Muscle layer of duodenum (tissue), 2 donors: Measurements from ENCODE around the gene TMPRSS4.

Experiments used
- H3K27ac ChIP-seq: one replicate; pipeline ENCODE4 v1.7.0; 2013; ENCODE audit warnings: mild to moderate bottlenecking, low read length
- H3K27me3 ChIP-seq: one replicate; pipeline ENCODE4 v1.7.0; 2013; ENCODE audit warnings: low read depth, mild to moderate bottlenecking, control low read depth, low read length
- H3K36me3 ChIP-seq, 2 donors: one replicate each; pipeline ENCODE4 v1.7.0; 2013; ENCODE audit warnings: low read length in 2 of 2, control low read depth in 1 of 2, mild to moderate bottlenecking in 1 of 2; ENCODE audit not compliant: insufficient read depth in 2 of 2, control insufficient read depth in 1 of 2
- H3K4me1 ChIP-seq, 2 donors: one replicate each; pipeline ENCODE4 v1.7.0; 2013; ENCODE audit warnings: low read length in 2 of 2, mild to moderate bottlenecking in 2 of 2, control low read depth in 1 of 2, moderate library complexity in 1 of 2; ENCODE audit not compliant: insufficient read depth in 2 of 2, control insufficient read depth in 1 of 2
- H3K4me3 ChIP-seq, 2 donors: one replicate each; pipeline ENCODE4 v1.7.0; 2013; ENCODE audit warnings: low read length in 2 of 2, low read depth in 1 of 2, mild to moderate bottlenecking in 1 of 2
- H3K9me3 ChIP-seq, 2 donors: one replicate each; pipeline ENCODE4 v1.7.0; 2013; ENCODE audit warnings: low read length in 2 of 2, control low read depth in 1 of 2, mild to moderate bottlenecking in 1 of 2; ENCODE audit not compliant: control insufficient read depth in 1 of 2
- donor health status: healthy.

TMPRSS4 gene

GRCh38 chr11:118067006-118067405, 9.9 kb upstream of the TMPRSS4 start:
- Histone ChIP-seq H3K27me3 (no peaks in the 10 kb centered on the region), H3K4me3 (no peak overlapping the region), H3K27ac (no peak overlapping the region)

DNA sequence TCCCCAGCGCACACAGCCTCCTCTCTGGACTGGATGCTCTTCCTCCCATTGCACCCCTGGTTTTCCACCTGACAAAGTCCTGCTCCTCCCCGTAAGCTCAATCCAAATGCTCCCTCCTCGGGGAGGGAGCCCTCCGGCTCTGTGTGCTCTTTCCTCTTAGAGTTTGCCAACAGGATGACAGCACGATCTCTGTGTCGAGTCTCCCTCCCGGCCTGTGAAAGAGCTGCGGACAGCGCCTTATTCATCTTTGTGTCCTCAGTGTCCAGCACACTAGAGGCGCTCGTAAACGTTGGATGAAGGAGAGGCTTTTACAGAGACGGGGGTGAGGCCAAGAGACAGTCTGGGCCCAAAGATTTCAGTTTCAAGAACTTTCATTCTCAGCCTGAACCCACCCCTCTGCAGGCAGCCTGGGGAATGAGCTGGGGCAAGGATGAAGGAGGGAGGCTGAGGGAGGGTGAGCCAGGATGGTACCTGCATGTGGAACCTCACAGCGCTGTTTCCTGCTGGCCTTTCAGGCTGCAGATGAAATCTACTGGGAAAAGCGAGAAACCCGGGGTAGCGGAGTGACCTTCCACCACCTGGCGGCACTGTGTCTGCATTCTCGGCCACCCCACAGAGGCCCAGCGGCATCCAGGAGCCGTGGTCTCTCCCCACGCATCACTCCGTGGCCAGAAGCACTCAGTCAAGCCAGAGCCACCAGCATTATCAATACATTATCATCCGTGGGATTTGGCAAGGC, 8.5 kb upstream of the TMPRSS4 start:
- Histone ChIP-seq H3K4me1 (no peaks in the 10 kb centered on the region), H3K9me3 (no peaks in the 10 kb centered on the region), H3K27me3 (no peaks in the 10 kb centered on the region), H3K27ac (no peak overlapping the region), H3K4me3 (no peak overlapping the region), H3K36me3 (no peaks in the 10 kb centered on the region)

More at GRCh38 chr11:118067006-118067405, 9.9 kb upstream of the TMPRSS4 start:
- no peaks in the 10 kb centered on the region for H3K36me3 ChIP-seq
- H3K4me1 ChIP-seq, result no peaks in the 10 kb centered on the region
- no peaks in the 10 kb centered on the region for H3K9me3 ChIP-seq

DNA sequence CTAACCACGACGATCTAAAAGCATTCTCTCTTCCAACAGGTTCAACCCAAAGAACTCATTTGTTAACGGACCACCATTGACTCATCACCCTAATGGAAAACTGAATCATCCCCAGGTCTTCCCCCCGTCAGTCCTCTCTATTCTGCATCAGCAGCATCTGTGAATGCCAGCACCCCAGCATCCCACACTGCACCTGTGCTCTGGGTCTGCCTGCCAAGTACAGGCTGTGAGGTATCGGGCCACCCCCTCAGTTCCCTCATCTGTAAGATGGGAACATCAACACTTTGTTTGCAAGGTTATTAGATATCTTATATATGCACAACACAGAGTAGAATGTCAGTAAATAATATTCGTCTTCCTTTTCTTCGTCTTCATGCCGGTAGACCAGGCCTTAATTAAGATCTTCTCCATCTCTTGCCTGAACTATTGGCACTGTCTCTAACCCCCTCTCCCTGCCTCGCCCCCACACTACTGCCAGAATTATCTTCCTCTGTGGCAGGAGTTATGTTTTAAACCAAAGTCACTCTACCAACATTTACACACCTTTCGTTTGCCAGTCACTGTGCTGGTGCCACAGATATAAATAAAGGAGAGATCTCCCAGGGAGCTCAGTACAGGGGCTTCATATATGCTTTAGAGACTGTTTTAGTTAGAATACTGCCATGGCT, 7.8 kb upstream of the TMPRSS4 start:
- H3K4me3 ChIP-seq, result no peak overlapping the region
- no peaks in the 10 kb centered on the region for H3K9me3 ChIP-seq
- no peaks in the 10 kb centered on the region for H3K4me1 ChIP-seq
- H3K27ac ChIP-seq, result no peak overlapping the region
- no peaks in the 10 kb centered on the region for H3K36me3 ChIP-seq
- no peaks in the 10 kb centered on the region for H3K27me3 ChIP-seq

GRCh38 chr11:118071416-118072030, 5.4 kb upstream of the TMPRSS4 start:
- no peaks in the 10 kb centered on the region for H3K9me3 ChIP-seq
- no peaks in the 10 kb centered on the region for H3K27me3 ChIP-seq
- no peaks in the 10 kb centered on the region for H3K36me3 ChIP-seq
- H3K4me3 ChIP-seq, result no peak overlapping the region
- H3K4me1 ChIP-seq, result no peaks in the 10 kb centered on the region
- H3K27ac ChIP-seq, result no peak overlapping the region

DNA sequence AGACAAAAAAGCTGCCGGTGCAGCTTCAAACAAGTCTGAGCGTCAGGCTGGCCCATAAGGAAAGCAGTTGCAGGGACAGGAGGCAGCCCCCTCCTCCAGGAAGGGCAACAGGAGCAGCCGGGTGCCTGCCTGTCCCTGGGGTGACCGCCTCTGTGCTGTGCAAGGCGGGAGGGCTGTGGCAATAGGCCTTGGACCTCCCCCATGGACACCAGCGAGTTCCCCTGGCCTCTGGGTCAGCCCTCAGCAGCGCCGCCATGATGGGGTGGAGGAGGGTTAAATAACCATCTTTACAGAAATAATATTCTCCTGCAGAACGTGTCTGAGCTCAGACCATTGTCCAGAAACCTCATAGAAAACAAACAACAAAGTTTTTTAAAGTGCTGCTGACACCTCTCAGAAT, 3.3 kb upstream of the TMPRSS4 start:
- Histone ChIP-seq H3K4me1 (no peaks in the 10 kb centered on the region), H3K36me3 (no peaks in the 10 kb centered on the region), H3K27ac (no peak overlapping the region), H3K27me3 (no peaks in the 10 kb centered on the region), H3K4me3 (no peak overlapping the region), H3K9me3 (no peaks in the 10 kb centered on the region)

- H3K4me1 ChIP-seq, result no peaks in the 10 kb centered on the region
- H3K36me3 ChIP-seq, result no peaks in the 10 kb centered on the region
- H3K9me3 ChIP-seq, result no peaks in the 10 kb centered on the region
- no peak overlapping the region for H3K4me3 ChIP-seq
- H3K27ac ChIP-seq, result no peak overlapping the region
- no peaks in the 10 kb centered on the region for H3K27me3 ChIP-seq
These were observed 2.7 kb upstream of the TMPRSS4 start for GRCh38 chr11:118074091-118074685.

GRCh38 chr11:118074785-118075184, 2.1 kb upstream of the TMPRSS4 start:
- Histone ChIP-seq H3K36me3 (no peaks in the 10 kb centered on the region), H3K9me3 (no peaks in the 10 kb centered on the region), H3K27ac (no peak overlapping the region), H3K4me1 (no peaks in the 10 kb centered on the region), H3K27me3 (no peaks in the 10 kb centered on the region), H3K4me3 (no peak overlapping the region)

- Histone ChIP-seq H3K4me1 (peaks cover 0 to 3% of the 10 kb centered on the region in 2 donors), H3K27ac (peak overlapping the region; percentile 78), H3K4me3 (peak overlapping the region in 1 of 2 donors; percentile 57), H3K27me3 (no peaks in the 10 kb centered on the region), H3K36me3 (no peaks in the 10 kb centered on the region), H3K9me3 (no peaks in the 10 kb centered on the region)
These were observed 2.1 kb downstream of the TMPRSS4 start for GRCh38 chr11:118078911-118079411.

DNA sequence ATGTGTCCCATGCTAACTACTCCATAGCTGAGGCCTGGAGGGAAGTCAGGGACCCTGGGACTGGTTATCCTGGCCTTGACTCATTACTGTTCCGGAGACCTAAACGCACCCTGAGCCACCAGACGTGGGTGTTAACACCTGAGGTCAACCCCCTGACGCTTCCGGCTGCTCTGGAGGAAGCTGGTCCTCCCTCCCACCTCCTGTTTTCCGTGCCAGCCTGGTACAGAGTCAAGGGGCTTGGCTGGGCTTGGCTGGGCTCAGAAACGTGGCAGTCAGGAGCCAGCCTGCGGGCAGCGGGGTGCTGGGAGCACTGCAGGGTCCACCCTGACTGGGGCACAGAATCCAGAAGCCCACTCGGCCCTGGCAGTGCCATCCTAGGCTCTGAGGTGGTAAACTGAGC, 2.6 kb downstream of the TMPRSS4 start:
- Histone ChIP-seq H3K4me3 (peak overlapping the region in 1 of 2 donors; percentile 57), H3K4me1 (peaks cover 0 to 8% of the 10 kb centered on the region in 2 donors), H3K27me3 (no peaks in the 10 kb centered on the region), H3K9me3 (no peaks in the 10 kb centered on the region), H3K36me3 (no peaks in the 10 kb centered on the region), H3K27ac (peak overlapping the region; percentile 78)

GRCh38 chr11:118080296-118080695, 3.4 kb downstream of the TMPRSS4 start:
- H3K27me3 ChIP-seq, result no peaks in the 10 kb centered on the region
- no peak overlapping the region for H3K27ac ChIP-seq
- H3K4me1 ChIP-seq, result peaks cover 0 to 10% of the 10 kb centered on the region in 2 donors
- H3K9me3 ChIP-seq, result no peaks in the 10 kb centered on the region
- no peak overlapping the region for H3K4me3 ChIP-seq
- H3K36me3 ChIP-seq, result no peaks in the 10 kb centered on the region
